Sigmoid colon (tissue), 7 donors: ENCODE results near the gene TMEM61. TPM values are rescaled to one million over a fixed set of nuclear protein-coding genes. Genes with fewer than 3 reads are reported as not detected.
A peak's percentile ranks its signal among the peaks of the same experiment; 100 is the strongest.

Source experiments
- DNase-seq: peaks from one replicate; pipeline ENCODE4 v3.0.0-alpha.2; 2019
- H3K27ac ChIP-seq, 4 donors: fragments of 200-600 bp; sonication (generic); one replicate each; pipeline ENCODE4 v1.5.1; 2016 to 2019; ENCODE audit warnings: mild to moderate bottlenecking in 1 of 4
- H3K27me3 ChIP-seq, 3 donors: fragments of 200-600 bp; sonication (generic); one replicate each; pipeline ENCODE4 v1.5.1; 2019; ENCODE audit warnings: mild to moderate bottlenecking in 1 of 3
- H3K36me3 ChIP-seq, 4 donors: fragments of 200-600 bp; sonication (generic); one replicate each; pipeline ENCODE4 v1.5.1; 2016 to 2019
- H3K4me1 ChIP-seq, 4 donors: fragments of 200-600 bp; sonication (generic); one replicate each; pipeline ENCODE4 v1.5.1; 2017 to 2019
- H3K4me3 ChIP-seq, 4 donors: fragments of 200-600 bp; sonication (generic); one replicate each; pipeline ENCODE4 v1.5.1; 2017 to 2019; ENCODE audit warnings: mild to moderate bottlenecking in 2 of 4, moderate library complexity in 1 of 4
- H3K9me3 ChIP-seq, 4 donors: fragments of 200-600 bp in 3 of 4; sonication (generic) in 3 of 4; one replicate each; pipeline versions ENCODE4 v1.5.1 to v1.6.1; 2013 to 2019
- EP300 ChIP-seq, 4 donors: sonication (generic); formaldehyde crosslinking; IDR thresholded peaks; one replicate each; pipeline ENCODE4 v1.6.1; 2017; ENCODE audit warnings: antibody characterized with exemption in 4 of 4
- POLR2A ChIP-seq, 2 donors: fragments of 450-650 bp; IDR thresholded peaks; one replicate each; pipeline ENCODE4 v1.6.1; 2016; ENCODE audit warnings: antibody characterized with exemption in 2 of 2, mild to moderate bottlenecking in 2 of 2, moderate library complexity in 2 of 2
- POLR2AphosphoS5 ChIP-seq, 4 donors: sonication (generic); formaldehyde crosslinking; IDR thresholded peaks; one replicate each; pipeline ENCODE4 v1.6.1; 2017; ENCODE audit warnings: antibody characterized with exemption in 4 of 4
- WGBS, 2 donors: extraction: QIAGEN DNeasy Blood & Tissue Kit; methylation state at CpG; one replicate each; pipeline ENCODE4 v1.1.7; 2013; 5-methylcytosine and 5-hydroxymethylcytosine counted together
- intact Hi-C: fragments of 100-400 bp; cut with DNase I; formaldehyde crosslinking; loops from one replicate; pipeline ENCODE4 v1.15.1; 2023
- polyA plus RNA-seq, 3 donors: library from polyadenylated mRNA; stranded (reverse); fragments of 200-250 nt; gene quantifications; one replicate each; pipeline ENCODE4 v1.2.3, GENCODE V29; 2013
- total RNA-seq, 4 donors: library from RNA; depleted of rRNA; stranded (reverse); fragments of >200 nt; gene quantifications; one replicate each; pipeline ENCODE4 v1.1.0, GENCODE V29; 2016
- TF ChIP-seq, protein P1 (sequence below), 4 experiments: fragments of 450-650 bp in 3 of 4; fragments of 200-600 bp in 1 of 4; IDR thresholded peaks; one replicate each; pipeline ENCODE4 v1.5.1; 2016 to 2019; ENCODE audit warnings: antibody characterized with exemption in 4 of 4, mild to moderate bottlenecking in 3 of 4, moderate library complexity in 2 of 4
- donor health status: healthy with polysubstance abuse.
- donor health status: Bipolar disorder and iron deficiency.
- donor health status: healthy.

Gene TMEM61
- total and polyA plus RNA-seq, 7 donors = 0.41 to 15.3 (median 12.6) TPM; not detected in 2

DNA sequence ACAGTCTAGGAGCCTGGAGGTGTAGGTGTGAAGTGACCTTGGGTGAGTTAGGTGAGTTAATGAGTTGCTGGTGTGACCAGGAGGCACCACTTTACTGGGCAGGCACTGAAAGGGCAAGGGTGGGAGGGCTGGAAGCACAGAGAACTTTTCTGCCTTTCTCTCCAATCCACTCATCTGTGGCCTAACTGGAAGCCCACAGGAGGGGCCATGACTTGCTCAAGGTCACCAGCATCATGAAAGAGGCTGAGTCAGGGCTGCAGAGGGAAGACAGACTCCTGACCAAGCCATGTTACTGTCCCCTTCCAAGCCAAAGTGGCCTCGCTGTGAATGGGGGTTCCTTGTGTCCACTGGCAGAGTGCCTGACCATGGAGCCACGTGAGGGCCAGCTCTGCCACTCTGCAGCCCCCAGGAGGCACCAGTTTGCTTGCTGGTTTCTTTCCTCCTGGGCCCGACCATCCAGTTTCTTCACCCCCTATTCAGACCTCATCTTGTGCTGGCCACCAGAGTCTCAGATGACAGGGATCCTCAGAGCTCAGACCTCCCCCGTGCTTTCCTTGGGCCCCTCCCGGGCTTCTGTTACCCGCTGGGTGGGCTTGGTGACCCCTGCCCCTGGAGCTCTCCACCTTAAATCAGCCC lies 14.0 kb downstream of the TMEM61 start:
- Histone ChIP-seq H3K27ac (no peak overlapping the region), H3K27me3 (peaks cover 4 to 37% (median 18%) of the 10 kb centered on the region in 3 donors), H3K36me3 (no peaks in the 10 kb centered on the region), H3K4me3 (no peak overlapping the region), H3K4me1 (peaks cover 0 to 25% (median 21%) of the 10 kb centered on the region in 4 donors), H3K9me3 (no peaks in the 10 kb centered on the region)
- 66 to 80% methylated on average over 6 of the region's 6 CpGs for WGBS, 2 donors
- TF ChIP-seq, protein P1, sequence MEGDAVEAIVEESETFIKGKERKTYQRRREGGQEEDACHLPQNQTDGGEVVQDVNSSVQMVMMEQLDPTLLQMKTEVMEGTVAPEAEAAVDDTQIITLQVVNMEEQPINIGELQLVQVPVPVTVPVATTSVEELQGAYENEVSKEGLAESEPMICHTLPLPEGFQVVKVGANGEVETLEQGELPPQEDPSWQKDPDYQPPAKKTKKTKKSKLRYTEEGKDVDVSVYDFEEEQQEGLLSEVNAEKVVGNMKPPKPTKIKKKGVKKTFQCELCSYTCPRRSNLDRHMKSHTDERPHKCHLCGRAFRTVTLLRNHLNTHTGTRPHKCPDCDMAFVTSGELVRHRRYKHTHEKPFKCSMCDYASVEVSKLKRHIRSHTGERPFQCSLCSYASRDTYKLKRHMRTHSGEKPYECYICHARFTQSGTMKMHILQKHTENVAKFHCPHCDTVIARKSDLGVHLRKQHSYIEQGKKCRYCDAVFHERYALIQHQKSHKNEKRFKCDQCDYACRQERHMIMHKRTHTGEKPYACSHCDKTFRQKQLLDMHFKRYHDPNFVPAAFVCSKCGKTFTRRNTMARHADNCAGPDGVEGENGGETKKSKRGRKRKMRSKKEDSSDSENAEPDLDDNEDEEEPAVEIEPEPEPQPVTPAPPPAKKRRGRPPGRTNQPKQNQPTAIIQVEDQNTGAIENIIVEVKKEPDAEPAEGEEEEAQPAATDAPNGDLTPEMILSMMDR (IDR thresholded peaks at IDR 0.05) = no peak
- no peak for TF ChIP-seq POLR2AphosphoS5 (IDR thresholded peaks at IDR 0.05)
- TF ChIP-seq POLR2A (IDR thresholded peaks at IDR 0.05) = no peak
- no peak for TF ChIP-seq EP300 (IDR thresholded peaks at IDR 0.05)
- intact Hi-C loops = no loop called here
- no peak for DNase-seq

DNA sequence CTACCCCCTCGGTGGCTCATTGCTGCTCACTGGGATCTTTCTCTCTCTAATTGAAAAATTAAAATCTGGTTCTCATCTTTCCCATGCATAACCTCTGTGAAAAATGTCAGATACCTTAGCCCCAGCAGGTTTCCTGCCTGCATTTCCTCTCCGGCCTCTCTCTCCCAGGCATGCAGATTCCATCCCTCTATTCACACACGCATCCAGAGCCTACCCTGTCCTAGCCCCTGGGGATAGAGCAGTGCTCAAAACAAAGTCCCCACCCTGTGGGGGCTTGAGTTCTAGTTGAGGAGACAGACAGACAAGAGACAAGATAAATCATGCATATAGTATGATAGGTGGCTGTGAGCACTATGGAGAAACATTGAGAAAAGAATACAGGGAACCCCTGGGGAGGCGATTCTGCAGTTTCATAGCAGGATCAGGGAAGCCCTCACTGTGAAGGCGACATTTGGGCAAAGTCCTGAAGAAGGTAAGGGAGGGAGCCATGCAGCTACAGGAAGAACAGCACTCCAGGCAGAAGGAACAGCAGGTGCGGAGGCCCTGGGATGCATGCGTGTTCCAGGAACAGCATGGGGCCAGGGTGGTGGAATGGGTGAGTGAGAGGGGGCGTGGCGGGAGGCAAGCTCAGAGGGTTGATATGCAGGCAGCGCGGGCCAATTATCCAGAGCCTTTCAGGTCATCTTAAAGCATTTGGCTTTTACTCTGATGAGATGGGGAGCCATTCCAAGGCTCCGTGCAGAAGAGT lies 14.8 kb downstream of the TMEM61 start:
- Histone ChIP-seq H3K27ac (no peak overlapping the region), H3K36me3 (no peaks in the 10 kb centered on the region), H3K27me3 (peaks cover 4 to 42% (median 18%) of the 10 kb centered on the region in 3 donors), H3K9me3 (no peaks in the 10 kb centered on the region), H3K4me3 (no peak overlapping the region), H3K4me1 (peaks cover 0 to 17% (median 14%) of the 10 kb centered on the region in 4 donors)
- DNase-seq = no peak
- WGBS, 2 donors = 67 to 82% methylated on average over 12 of the region's 12 CpGs
- TF ChIP-seq, protein P1 (IDR thresholded peaks at IDR 0.05) = no peak
- no peak for TF ChIP-seq POLR2AphosphoS5 (IDR thresholded peaks at IDR 0.05)
- no peak for TF ChIP-seq POLR2A (IDR thresholded peaks at IDR 0.05)
- no peak for TF ChIP-seq EP300 (IDR thresholded peaks at IDR 0.05)
- intact Hi-C loops = no loop called here

DNA sequence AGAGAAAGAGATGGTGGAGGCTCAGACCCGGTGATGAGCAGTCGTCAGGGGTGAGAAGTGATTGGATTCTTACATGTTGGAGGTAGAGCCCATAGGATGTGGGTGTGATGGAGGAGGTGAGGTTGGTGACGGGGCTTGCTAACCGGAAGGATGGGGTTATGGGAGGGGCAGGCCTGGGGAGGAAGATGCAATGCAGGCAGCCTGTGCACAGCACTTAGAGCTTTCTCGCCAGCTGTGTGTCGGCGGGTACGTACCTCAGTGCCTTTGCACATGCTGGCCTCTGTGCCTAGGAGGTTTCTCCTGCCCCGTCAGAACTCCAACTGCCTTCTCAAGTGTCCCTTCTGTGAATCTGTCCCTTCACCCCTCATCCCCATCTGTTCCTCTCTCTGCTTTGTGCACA lies 15.4 kb downstream of the TMEM61 start:
- Histone ChIP-seq H3K4me1 (peaks cover 0 to 11% (median 9%) of the 10 kb centered on the region in 4 donors), H3K4me3 (no peak overlapping the region), H3K27ac (no peak overlapping the region), H3K27me3 (peaks cover 4 to 48% (median 18%) of the 10 kb centered on the region in 3 donors), H3K9me3 (no peaks in the 10 kb centered on the region), H3K36me3 (no peaks in the 10 kb centered on the region)
- 70 to 78% methylated on average over 9 of the region's 9 CpGs for WGBS, 2 donors
- intact Hi-C loops = loop anchor here (1.0 kb wide), 1 partner anchor 46 kb away; no protein-coding TSS in a partner anchor
- no peak for DNase-seq
- TF ChIP-seq EP300 (IDR thresholded peaks at IDR 0.05) (no peak), POLR2A (IDR thresholded peaks at IDR 0.05) (no peak), POLR2AphosphoS5 (IDR thresholded peaks at IDR 0.05) (no peak)
- TF ChIP-seq, protein P1 (IDR thresholded peaks at IDR 0.05) = no peak

DNA sequence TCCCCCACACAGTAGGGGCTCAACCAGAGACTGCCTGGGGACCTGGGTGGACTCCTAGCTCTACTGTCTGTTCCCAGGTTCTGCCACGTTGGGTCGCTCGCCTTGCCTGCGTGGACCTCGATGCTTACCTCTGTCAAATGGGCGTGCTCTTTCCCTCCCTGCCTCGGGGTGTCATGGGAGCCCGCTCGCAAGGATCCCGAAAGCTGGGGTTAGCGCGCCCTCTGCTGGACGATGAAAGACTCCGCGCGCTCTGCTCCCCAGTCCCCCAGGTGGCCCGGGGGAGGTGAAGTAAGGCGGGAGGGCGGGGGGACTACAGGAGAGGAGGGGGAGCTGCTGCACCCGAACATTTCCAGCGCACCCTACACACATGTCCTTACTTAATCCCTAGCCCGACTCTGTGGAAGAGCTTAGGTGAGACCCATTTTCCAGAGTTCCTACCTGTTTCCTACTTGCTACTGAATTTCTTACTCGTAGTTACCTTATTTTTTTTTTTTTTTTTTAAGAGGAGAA lies 16.0 kb downstream of the TMEM61 start:
- Histone ChIP-seq H3K27me3 (peaks cover 4 to 48% (median 18%) of the 10 kb centered on the region in 3 donors), H3K4me1 (peaks cover 0 to 11% (median 9%) of the 10 kb centered on the region in 4 donors), H3K36me3 (no peaks in the 10 kb centered on the region), H3K9me3 (no peaks in the 10 kb centered on the region), H3K27ac (no peak overlapping the region), H3K4me3 (no peak overlapping the region)
- TF ChIP-seq POLR2A (IDR thresholded peaks at IDR 0.05) = no peak
- TF ChIP-seq, protein P1 (IDR thresholded peaks at IDR 0.05) = peak; percentile 31 to 75 (median 68)
- WGBS, 2 donors = 2 to 5% methylated on average over 23 of the region's 23 CpGs
- intact Hi-C loops = loop anchor here (1.0 kb wide), 1 partner anchor 46 kb away; no protein-coding TSS in a partner anchor
- peak; percentile 78 for DNase-seq
